GM12878 (cell line): ENCODE measurements around the gene ZDHHC3. TPM values are rescaled to one million over a fixed set of nuclear protein-coding genes. Genes with fewer than 3 reads are reported as not detected.

Experiments used
- ATAC-seq: fragments of 200-7000 bp; cut with Tn5 transposase; 3 replicates; pipeline ENCODE4 v1.9.1; 2020; ENCODE audit warnings: mild to moderate bottlenecking, moderate library complexity
- BruUV-seq: library from RNA; stranded (reverse); fragments of 400-500 nt; replicated peaks from 2 replicates; lab custom pipeline; 2021; lab: Mats Ljungman, UMichigan
- CTCF ChIA-PET: fragments of 300-600 bp; sonication (Branson Sonifier 250); formaldehyde crosslinking; extraction: SDS; loops from one replicate; lab custom pipeline; 2021; ENCODE audit warnings: inconsistent platforms; lab: Yijun Ruan, JAX
- POLR2A ChIA-PET: fragments of 350-600 bp; formaldehyde crosslinking; extraction: SDS; loops from one replicate; lab custom pipeline; 2021; ENCODE audit warnings: inconsistent platforms; lab: Charles Lee
- RAD21 ChIA-PET: fragments of 300-600 bp; sonication (Branson Sonifier 250); formaldehyde crosslinking; loops from one replicate; lab custom pipeline; 2023; ENCODE audit warnings: antibody characterized with exemption; ENCODE audit not compliant: unreplicated experiment; lab: Charles Lee
- SMC1A ChIA-PET: fragments of 300-600 bp; sonication (Branson Sonifier 250); formaldehyde crosslinking; loops from one replicate; lab custom pipeline; 2023; ENCODE audit not compliant: unreplicated experiment, uncharacterized antibody; lab: Charles Lee
- DNase-seq: peaks from one replicate; pipeline ENCODE4 v3.0.0-alpha.2; 2011; ENCODE audit warnings: low read depth, low spot score
- FAIRE-seq: peaks from 3 replicates; lab custom pipeline; 2011; peaks lifted over from hg19 to GRCh38; lab: Jason Lieb, UNC
- H2AFZ ChIP-seq: 2 replicates; pipeline ENCODE4 v1.6.0; 2011; ENCODE audit warnings: low read depth, low read length, control low read depth; ENCODE audit not compliant: control insufficient read depth
- H3K27ac ChIP-seq: 2 replicates; pipeline ENCODE4 v1.5.1; 2011; ENCODE audit warnings: control low read depth; ENCODE audit not compliant: control insufficient read depth, insufficient read depth
- H3K27me3 ChIP-seq, 2 experiments: replicated peaks in 1 of 2; 2 replicates each; pipeline versions ENCODE4 v1.6.0 to v1.6.1; 2011; ENCODE audit warnings: low read length in 1 of 2; ENCODE audit not compliant: control insufficient read depth in 2 of 2, insufficient read depth in 2 of 2
- H3K36me3 ChIP-seq, 2 experiments: 2 replicates each; pipeline ENCODE4 v1.5.1; 2011; ENCODE audit warnings: low read length in 1 of 2; ENCODE audit not compliant: control insufficient read depth in 2 of 2, insufficient read depth in 2 of 2
- H3K4me1 ChIP-seq: 2 replicates; pipeline ENCODE4 v1.6.1; 2011; ENCODE audit warnings: mild to moderate bottlenecking, low read length, moderate library complexity, mixed read lengths; ENCODE audit not compliant: control insufficient read depth, insufficient read depth
- H3K4me2 ChIP-seq: 2 replicates; pipeline ENCODE4 v1.6.0; 2011; ENCODE audit warnings: control low read depth; ENCODE audit not compliant: control insufficient read depth, insufficient read depth
- H3K4me3 ChIP-seq: fragments of 200-600 bp; sonication (generic); 2 replicates; pipeline ENCODE4 v1.5.1; 2016
- H3K79me2 ChIP-seq: 2 replicates; pipeline ENCODE4 v1.6.0; 2011; ENCODE audit warnings: low read length; ENCODE audit not compliant: control insufficient read depth, insufficient read depth
- H3K9ac ChIP-seq: 2 replicates; pipeline ENCODE4 v1.8.0; 2011; ENCODE audit warnings: low read length, control low read depth, mixed read lengths; ENCODE audit not compliant: control insufficient read depth, insufficient read depth
- H3K9me3 ChIP-seq: replicated peaks from 3 replicates; pipeline ENCODE4 v1.5.1; 2011; ENCODE audit warnings: mild to moderate bottlenecking, low read length; ENCODE audit not compliant: control insufficient read depth, insufficient read depth
- H4K20me1 ChIP-seq: 2 replicates; pipeline ENCODE4 v1.6.0; 2011; ENCODE audit not compliant: control insufficient read depth, insufficient read depth
- ESRRA ChIP-seq: IDR thresholded peaks from 2 replicates; pipeline ENCODE4 v1.6.1; 2012; ENCODE audit warnings: mild to moderate bottlenecking, low read length, improper control_type of control experiment
- RAD51 ChIP-seq: fragments of 450-650 bp; IDR thresholded peaks from 2 replicates; pipeline ENCODE4 v1.6.1; 2016; ENCODE audit warnings: moderate library complexity, mild to moderate bottlenecking, inconsistent platforms
- RUNX3 ChIP-seq: IDR thresholded peaks from 2 replicates; pipeline ENCODE4 v1.6.1; 2012; ENCODE audit warnings: low read length, inconsistent platforms
- STAT1 ChIP-seq: fragments of 450-650 bp; conservative IDR thresholded peaks from 2 replicates; pipeline ENCODE4 v1.6.1; 2014; ENCODE audit warnings: antibody characterized with exemption, mild to moderate bottlenecking
- TBL1XR1 ChIP-seq: IDR thresholded peaks from 2 replicates; pipeline ENCODE4 v1.6.1; 2012; ENCODE audit warnings: low read depth, low read length, improper control_type of control experiment
- WGBS: methylation state at CpG from one replicate; pipeline ENCODE4 v1.1.6; 2016; ENCODE audit warnings: low lambda C conversion rate; ENCODE audit not compliant: insufficient replicate concordance, insufficient coverage; ENCODE audit errors: missing lambda C conversion rate; 5-methylcytosine and 5-hydroxymethylcytosine counted together
- in situ Hi-C: fragments of 300-500 bp; cut with MboI; formaldehyde crosslinking; loops from 9 replicates; pipeline ENCODE4 v1.14.3; 2018; ENCODE audit warnings: mixed read lengths
- intact Hi-C: fragments of 100-400 bp; cut with micrococcal nuclease; formaldehyde crosslinking; loops from one replicate; pipeline ENCODE4 v1.14.2; 2022; ENCODE audit not compliant: unreplicated experiment
- polyA plus RNA-seq, 11 experiments: library from polyadenylated mRNA; depleted of rRNA in 4 of 11; unstranded in 6 of 11; stranded (reverse) in 5 of 11; fragments of >200 nt; fragmentation: Nextera tagmentation in 4 of 11; fragmentation: Illumina TruSeq in 1 of 11; extraction: Ambion mirVana in 4 of 11; extraction: Trizol in 1 of 11; gene quantifications; 1 replicate in 1 of 11; 2 replicates in 10 of 11; pipeline versions ENCODE4 v1.2.1 to v1.2.3, GENCODE V29; 2011 to 2016; ENCODE audit warnings: inconsistent platforms in 2 of 11, missing spikeins in 2 of 11, low read depth in 1 of 11
- total RNA-seq, 4 experiments: library from RNA; depleted of rRNA in 3 of 4; stranded (reverse); fragments of >200 nt in 3 of 4; fragmentation: Illumina TruSeq in 1 of 4; extraction: Trizol in 1 of 4; gene quantifications; 2 replicates each; pipeline versions ENCODE4 v1.2.1 to v1.2.3, GENCODE V29; 2013 to 2021
- TF ChIP-seq, protein P1 (sequence below), 3 experiments: IDR thresholded peaks in 2 of 3; conservative IDR thresholded peaks in 1 of 3; 2 replicates each; pipeline ENCODE4 v1.5.1; 2011; ENCODE audit warnings: low read depth in 3 of 3, low read length in 3 of 3, mild to moderate bottlenecking in 3 of 3, control low read depth in 2 of 3, moderate library complexity in 2 of 3, inconsistent platforms in 1 of 3, mixed read lengths in 1 of 3; ENCODE audit not compliant: control insufficient read depth in 2 of 3, insufficient read depth in 1 of 3; ENCODE audit errors: extremely low read depth in 1 of 3

The ZDHHC3 gene
- total and polyA plus RNA-seq, 10 of the 15 experiments (the other 5 are each of a cell fraction or from before 2014, with no cell fraction given) = 6.8 to 79.1 (median 40.8) TPM

DNA sequence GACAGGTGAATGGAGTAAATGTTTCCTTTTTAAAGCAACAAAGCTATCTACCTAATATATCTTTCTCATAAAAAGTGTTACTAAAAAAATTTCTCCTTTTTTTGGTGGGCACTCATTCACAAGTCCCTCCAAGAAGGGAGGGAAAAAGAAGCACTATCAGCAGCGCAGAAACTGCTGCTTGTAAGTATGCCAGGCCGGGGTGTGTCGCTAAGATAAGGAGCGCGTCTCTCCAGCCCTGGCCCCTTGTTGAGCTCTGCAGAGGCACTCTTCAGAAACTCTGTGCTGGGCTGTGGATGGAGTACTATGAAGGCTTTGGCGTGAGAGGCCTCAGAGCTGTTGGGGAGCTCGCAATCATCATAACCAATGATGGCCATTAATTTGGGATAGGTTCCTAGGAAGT, 49.1 kb downstream of the ZDHHC3 start:
- Histone ChIP-seq H3K4me1 (no peaks in the 10 kb centered on the region), H3K4me3 (no peak overlapping the region), H3K36me3 (peaks cover 0 to 17% of the 10 kb centered on the region in 2 experiments; a peak in 3 of 4 replicates), H3K79me2 (no peaks in the 10 kb centered on the region), H3K27ac (no peak overlapping the region), H3K9me3 (no peaks in the 10 kb centered on the region), H4K20me1 (no peaks in the 10 kb centered on the region), H3K4me2 (no peak overlapping the region), H2AFZ (no peak overlapping the region), H3K27me3 (no peaks in the 10 kb centered on the region), H3K9ac (no peak overlapping the region)
- SMC1A ChIA-PET = no interaction called here
- intact Hi-C loops = no loop called here
- no TSS peak for BruUV-seq
- WGBS = 98% methylated on average over 7 of the region's 7 CpGs
- TF ChIP-seq RUNX3 (no peak), STAT1 (no peak), RAD51 (no peak), TBL1XR1 (no peak)
- POLR2A ChIA-PET = no interaction called here
- RAD21 ChIA-PET = no interaction called here
- DNase-seq = no peak
- no peak for ATAC-seq
- no peak for FAIRE-seq
- CTCF ChIA-PET = interaction anchor here (0.6 kb wide), 1 partner anchor 110 kb away, joined by 3 read pairs; no protein-coding TSS in a partner anchor
- in situ Hi-C loops = no loop called here

- Histone ChIP-seq H3K4me1 (no peaks in the 10 kb centered on the region), H3K79me2 (no peaks in the 10 kb centered on the region), H3K9me3 (no peaks in the 10 kb centered on the region), H3K36me3 (peaks cover 0 to 16% of the 10 kb centered on the region in 2 experiments; a peak in 3 of 4 replicates), H3K4me3 (no peak overlapping the region), H3K9ac (no peak overlapping the region), H3K27me3 (no peaks in the 10 kb centered on the region), H4K20me1 (no peaks in the 10 kb centered on the region), H3K27ac (no peak overlapping the region), H2AFZ (no peak overlapping the region), H3K4me2 (no peak overlapping the region)
- TF ChIP-seq, protein P1, sequence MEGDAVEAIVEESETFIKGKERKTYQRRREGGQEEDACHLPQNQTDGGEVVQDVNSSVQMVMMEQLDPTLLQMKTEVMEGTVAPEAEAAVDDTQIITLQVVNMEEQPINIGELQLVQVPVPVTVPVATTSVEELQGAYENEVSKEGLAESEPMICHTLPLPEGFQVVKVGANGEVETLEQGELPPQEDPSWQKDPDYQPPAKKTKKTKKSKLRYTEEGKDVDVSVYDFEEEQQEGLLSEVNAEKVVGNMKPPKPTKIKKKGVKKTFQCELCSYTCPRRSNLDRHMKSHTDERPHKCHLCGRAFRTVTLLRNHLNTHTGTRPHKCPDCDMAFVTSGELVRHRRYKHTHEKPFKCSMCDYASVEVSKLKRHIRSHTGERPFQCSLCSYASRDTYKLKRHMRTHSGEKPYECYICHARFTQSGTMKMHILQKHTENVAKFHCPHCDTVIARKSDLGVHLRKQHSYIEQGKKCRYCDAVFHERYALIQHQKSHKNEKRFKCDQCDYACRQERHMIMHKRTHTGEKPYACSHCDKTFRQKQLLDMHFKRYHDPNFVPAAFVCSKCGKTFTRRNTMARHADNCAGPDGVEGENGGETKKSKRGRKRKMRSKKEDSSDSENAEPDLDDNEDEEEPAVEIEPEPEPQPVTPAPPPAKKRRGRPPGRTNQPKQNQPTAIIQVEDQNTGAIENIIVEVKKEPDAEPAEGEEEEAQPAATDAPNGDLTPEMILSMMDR (IDR thresholded peaks at IDR 0.05 in 2 of 3, conservative IDR thresholded peaks at IDR 0.05 in 1 of 3; ENCODE audit: control insufficient read depth in 2 of 3, extremely low read depth in 1 of 3, insufficient read depth in 1 of 3, low read depth in 3 of 3, low read length in 3 of 3) = 0 out of 6 replicates have a peak, but pooled peaks of 1 of the 3 experiments have one; percentile 7
- no peak for TF ChIP-seq ESRRA
- TSS peak; percentile 26 for BruUV-seq
- ChIA-PET RAD21 (no interaction called here), SMC1A (no interaction called here), CTCF (no interaction called here), POLR2A (no interaction called here)
- DNase-seq = no peak
- no peak for ATAC-seq
- intact Hi-C loops (no loop called here), in situ Hi-C loops (no loop called here)
- 97% methylated on average over 10 of the region's 10 CpGs for WGBS
- no peak for FAIRE-seq
These were observed 49.8 kb downstream of the ZDHHC3 start for GRCh38 chr3:44926172-44926571.
